NCI-H2107 treated with DMSO at 0.1 percent for 48 hours (cell line): ENCODE measurements around the gene ZNF248.
"Not testable (repeated sequence)": the region's sequence is repeated elsewhere in the genome, so short reads cannot be mapped to it uniquely, and the experiment has no call there.

Experiments
- DNase-seq: peaks from one replicate; lab custom pipeline; 2025; ENCODE audit not compliant: unreplicated experiment; lab: John Stamatoyannopoulos, UW

Gene ZNF248

GRCh38 chr10:37748170-37748569, 109.2 kb downstream of the ZNF248 start:
- no peak for DNase-seq

GRCh38 chr10:37747081-37747480, 110.3 kb downstream of the ZNF248 start:
- DNase-seq = no peak

GRCh38 chr10:37741831-37742230, 115.6 kb downstream of the ZNF248 start:
- no peak for DNase-seq

GRCh38 chr10:37739181-37739580, 118.2 kb downstream of the ZNF248 start:
- no peak for DNase-seq

GRCh38 chr10:37738241-37738640, 119.2 kb downstream of the ZNF248 start:
- not testable (repeated sequence) for DNase-seq

- no peak for DNase-seq
Observed at GRCh38 chr10:37737336-37737735, 120.1 kb downstream of the ZNF248 start.

GRCh38 chr10:37736120-37736519, 121.3 kb downstream of the ZNF248 start:
- DNase-seq = no peak

GRCh38 chr10:37734971-37735370, 122.4 kb downstream of the ZNF248 start:
- DNase-seq = no peak
